SK-N-SH treated with all-trans-retinoic acid at 6 μM for 48 hours (cell line): ENCODE results near the gene ADD1.

Source experiments
- ARNTL ChIP-seq: fragments of 450-650 bp; formaldehyde crosslinking; IDR thresholded peaks from 2 replicates; pipeline ENCODE4 v1.5.0; 2020; ENCODE audit warnings: low read depth, mild to moderate bottlenecking, moderate library complexity, borderline replicate concordance
- BACH2 ChIP-seq: fragments of 250-450 bp; sonication (Bioruptor Pico); IDR thresholded peaks from 2 replicates; pipeline ENCODE4 v1.9.0; 2021; ENCODE audit warnings: mild to moderate bottlenecking, borderline replicate concordance
- CREB5 ChIP-seq: fragments of 250-450 bp; sonication (Bioruptor Pico); IDR thresholded peaks from 2 replicates; pipeline ENCODE4 v1.5.1; 2020; ENCODE audit warnings: low read depth, mild to moderate bottlenecking, moderate library complexity
- ESRRG ChIP-seq: fragments of 250-450 bp; sonication (Bioruptor Pico); IDR thresholded peaks from 2 replicates; pipeline ENCODE4 v1.6.1; 2021; ENCODE audit warnings: mild to moderate bottlenecking
- ISL1 ChIP-seq: fragments of 250-450 bp; sonication (Bioruptor Pico); IDR thresholded peaks from 2 replicates; pipeline ENCODE4 v2.1.2; 2022; ENCODE audit warnings: mild to moderate bottlenecking, moderate library complexity
- PPARA ChIP-seq: fragments of 250-450 bp; sonication (Bioruptor Pico); IDR thresholded peaks from 2 replicates; pipeline ENCODE4 v1.5.0; 2020; ENCODE audit warnings: mild to moderate bottlenecking, borderline replicate concordance
- RARB ChIP-seq: fragments of 250-450 bp; sonication (Bioruptor Pico); IDR thresholded peaks from 2 replicates; pipeline ENCODE4 v1.8.0; 2021; ENCODE audit warnings: mild to moderate bottlenecking, moderate library complexity
- SNAI2 ChIP-seq: fragments of 250-450 bp; sonication (Bioruptor Pico); IDR thresholded peaks from 2 replicates; pipeline ENCODE4 v1.5.0; 2020; ENCODE audit warnings: mild to moderate bottlenecking, moderate library complexity
- TCF4 ChIP-seq: fragments of 250-450 bp; sonication (Bioruptor Pico); IDR thresholded peaks from 2 replicates; pipeline ENCODE4 v1.8.0; 2021; ENCODE audit warnings: mild to moderate bottlenecking, moderate library complexity, borderline replicate concordance
- TOX ChIP-seq: fragments of 250-450 bp; sonication (Bioruptor Pico); IDR thresholded peaks from 2 replicates; pipeline ENCODE4 v1.8.0; 2021; ENCODE audit warnings: mild to moderate bottlenecking, moderate library complexity, borderline replicate concordance
- ZC3H10 ChIP-seq: fragments of 250-450 bp; sonication (Bioruptor Pico); IDR thresholded peaks from 2 replicates; pipeline ENCODE4 v1.5.1; 2021; ENCODE audit warnings: mild to moderate bottlenecking, moderate library complexity
- ZFP3 ChIP-seq: fragments of 250-450 bp; sonication (Bioruptor Pico); IDR thresholded peaks from 2 replicates; pipeline ENCODE4 v1.5.0; 2020; ENCODE audit warnings: mild to moderate bottlenecking, moderate library complexity
- TF ChIP-seq, protein P1 (sequence below): fragments of 250-450 bp; sonication (Bioruptor Pico); IDR thresholded peaks from 2 replicates; pipeline ENCODE4 v1.8.0; 2020; ENCODE audit warnings: mild to moderate bottlenecking, moderate library complexity, borderline replicate concordance

DNA sequence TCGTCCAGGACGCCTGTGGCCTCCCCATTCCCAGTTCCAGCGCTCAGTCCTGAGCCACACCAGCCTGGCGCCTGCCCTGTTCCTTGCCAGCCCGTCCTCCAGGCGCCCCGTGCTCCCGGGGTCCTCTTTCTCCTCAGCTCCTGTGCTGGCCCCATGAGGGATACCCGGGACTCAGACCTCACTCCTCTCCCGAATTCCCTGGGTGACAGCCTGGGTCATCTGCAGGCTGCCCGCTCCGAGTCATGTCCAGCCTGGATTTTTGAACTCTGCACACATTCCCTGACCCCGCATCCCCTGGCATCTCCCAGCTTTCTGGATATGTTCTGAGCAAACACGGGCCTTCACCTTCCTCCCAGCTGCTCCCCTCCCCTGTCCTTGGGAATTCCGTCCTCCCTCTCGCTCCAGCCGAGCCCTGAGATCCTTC, 14.9 kb upstream of the ADD1 start:
- TF ChIP-seq ZFP3 (CRISPR knock-in tag) (no peak), CREB5 (no peak), ZC3H10 (CRISPR knock-in tag) (no peak), TCF4 (CRISPR knock-in tag) (no peak), ARNTL (no peak), BACH2 (CRISPR knock-in tag) (no peak), PPARA (no peak), ESRRG (CRISPR knock-in tag) (no peak), SNAI2 (CRISPR knock-in tag) (no peak), ISL1 (CRISPR knock-in tag) (no peak), RARB (CRISPR knock-in tag) (no peak), TOX (CRISPR knock-in tag) (no peak)
- TF ChIP-seq, protein P1, sequence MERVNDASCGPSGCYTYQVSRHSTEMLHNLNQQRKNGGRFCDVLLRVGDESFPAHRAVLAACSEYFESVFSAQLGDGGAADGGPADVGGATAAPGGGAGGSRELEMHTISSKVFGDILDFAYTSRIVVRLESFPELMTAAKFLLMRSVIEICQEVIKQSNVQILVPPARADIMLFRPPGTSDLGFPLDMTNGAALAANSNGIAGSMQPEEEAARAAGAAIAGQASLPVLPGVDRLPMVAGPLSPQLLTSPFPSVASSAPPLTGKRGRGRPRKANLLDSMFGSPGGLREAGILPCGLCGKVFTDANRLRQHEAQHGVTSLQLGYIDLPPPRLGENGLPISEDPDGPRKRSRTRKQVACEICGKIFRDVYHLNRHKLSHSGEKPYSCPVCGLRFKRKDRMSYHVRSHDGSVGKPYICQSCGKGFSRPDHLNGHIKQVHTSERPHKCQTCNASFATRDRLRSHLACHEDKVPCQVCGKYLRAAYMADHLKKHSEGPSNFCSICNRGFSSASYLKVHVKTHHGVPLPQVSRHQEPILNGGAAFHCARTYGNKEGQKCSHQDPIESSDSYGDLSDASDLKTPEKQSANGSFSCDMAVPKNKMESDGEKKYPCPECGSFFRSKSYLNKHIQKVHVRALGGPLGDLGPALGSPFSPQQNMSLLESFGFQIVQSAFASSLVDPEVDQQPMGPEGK (CRISPR knock-in tag): no peak
